HPDE6-E6E7 (cell line): ENCODE results near the gene TBC1D14.

Source experiments
- DNase-seq: peaks from one replicate; pipeline ENCODE4 v3.0.0; 2011; ENCODE audit warnings: missing footprints; ENCODE audit errors: extremely low spot score

TBC1D14 gene

GRCh38 chr4:7042503-7043283 is 133.1 kb downstream of the TBC1D14 start:
- DNase-seq = peak; percentile 99

DNA sequence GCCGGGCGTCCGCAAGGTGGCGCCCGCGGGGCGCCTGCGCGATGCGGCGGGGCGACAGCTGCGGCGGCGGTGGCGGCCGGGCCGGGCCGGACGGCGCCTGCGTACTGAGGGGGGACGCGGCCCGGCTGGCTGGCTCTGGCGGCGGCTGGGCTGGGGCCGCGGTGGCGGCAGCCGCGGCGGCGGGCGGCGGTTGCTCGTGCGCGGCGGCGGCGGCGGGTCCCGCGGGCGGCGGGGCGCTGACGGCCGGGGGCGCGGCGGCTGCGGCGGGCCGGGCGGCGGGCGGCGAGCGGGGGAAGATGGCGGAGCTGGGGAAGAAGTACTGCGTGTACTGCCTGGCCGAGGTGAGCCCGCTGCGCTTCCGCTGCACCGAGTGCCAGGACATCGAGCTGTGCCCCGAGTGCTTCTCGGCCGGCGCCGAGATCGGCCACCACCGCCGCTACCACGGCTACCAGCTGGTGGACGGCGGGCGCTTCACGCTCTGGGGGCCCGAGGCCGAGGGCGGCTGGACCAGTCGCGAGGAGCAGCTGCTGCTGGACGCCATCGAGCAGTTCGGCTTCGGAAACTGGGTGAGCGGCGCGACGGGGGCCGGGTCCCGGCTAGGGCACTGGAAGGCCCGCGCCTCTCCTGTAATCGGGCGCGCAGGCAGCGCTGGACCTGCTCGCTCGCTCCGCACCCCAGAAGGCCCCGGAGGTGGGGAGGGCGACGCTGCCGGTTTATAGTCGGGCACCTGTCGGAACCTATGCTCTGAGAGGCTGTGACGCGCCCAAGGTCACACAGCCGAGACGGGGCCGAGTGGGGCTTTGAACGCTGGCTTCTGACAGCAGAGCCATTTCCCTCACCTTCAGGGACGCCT is 133.9 kb downstream of the TBC1D14 start, which contains the start of gene TADA2B:
Gene TADA2B (plus strand): TSS at position 89 of the 853 bp plus-strand sequence. CDS start 208 bp downstream, at position 297.
- DNase-seq = no peak

GRCh38 chr4:7044137-7044930 is 134.7 kb downstream of the TBC1D14 start:
- DNase-seq = no peak

- DNase-seq = no peak
Observed at GRCh38 chr4:7045553-7045952, 135.9 kb downstream of the TBC1D14 start.

GRCh38 chr4:7045961-7046921 is 136.6 kb downstream of the TBC1D14 start:
- DNase-seq = no peak

GRCh38 chr4:7046971-7047370 is 137.3 kb downstream of the TBC1D14 start:
- no peak for DNase-seq

GRCh38 chr4:7048642-7049041 is 139.0 kb downstream of the TBC1D14 start:
- DNase-seq = no peak

GRCh38 chr4:7049295-7049694 is 139.7 kb downstream of the TBC1D14 start:
- DNase-seq = no peak

DNA sequence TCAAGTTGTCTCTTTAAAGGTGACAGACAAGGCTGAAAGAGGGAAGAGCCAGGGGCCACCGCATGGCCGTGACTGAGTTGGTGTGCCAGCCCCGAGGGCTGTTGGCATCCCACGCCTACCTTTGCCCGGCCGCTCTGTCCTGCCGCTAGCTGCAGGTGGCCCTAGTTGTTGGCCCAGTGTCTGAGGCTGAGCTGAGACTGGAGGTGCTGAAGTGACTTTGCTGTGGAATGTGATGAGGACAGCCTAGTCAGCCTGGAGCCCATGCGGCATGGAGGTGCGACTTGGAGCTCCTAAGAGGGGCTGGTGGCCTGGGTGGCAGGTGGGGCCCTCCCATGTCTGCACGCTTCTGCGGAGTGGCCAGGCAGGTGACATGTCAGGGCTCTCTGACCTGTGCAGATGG is 140.1 kb downstream of the TBC1D14 start:
- no peak for DNase-seq

GRCh38 chr4:7050481-7051143 is 141.0 kb downstream of the TBC1D14 start:
- no peak for DNase-seq

DNA sequence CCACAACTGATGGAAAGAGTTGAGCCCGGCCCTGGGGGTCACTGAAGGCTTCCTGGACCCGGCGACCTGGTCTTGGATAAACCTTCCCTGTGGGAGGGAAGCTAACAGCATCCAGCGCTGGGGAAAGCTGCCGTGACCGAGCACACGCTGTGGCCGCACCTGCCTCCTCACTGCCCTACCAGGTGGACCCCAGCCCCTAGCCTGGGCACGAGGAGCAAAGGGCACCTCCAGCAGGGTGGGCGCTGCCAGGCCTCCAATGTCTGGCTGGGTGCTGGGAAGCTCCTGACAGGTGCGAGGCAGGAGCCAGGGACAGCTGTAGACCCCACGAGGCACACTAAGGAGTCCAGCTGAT is 141.5 kb downstream of the TBC1D14 start:
- DNase-seq = no peak

- no peak for DNase-seq
Observed at GRCh38 chr4:7051905-7052304, 142.3 kb downstream of the TBC1D14 start.

GRCh38 chr4:7052313-7052712 is 142.7 kb downstream of the TBC1D14 start:
- no peak for DNase-seq

DNA sequence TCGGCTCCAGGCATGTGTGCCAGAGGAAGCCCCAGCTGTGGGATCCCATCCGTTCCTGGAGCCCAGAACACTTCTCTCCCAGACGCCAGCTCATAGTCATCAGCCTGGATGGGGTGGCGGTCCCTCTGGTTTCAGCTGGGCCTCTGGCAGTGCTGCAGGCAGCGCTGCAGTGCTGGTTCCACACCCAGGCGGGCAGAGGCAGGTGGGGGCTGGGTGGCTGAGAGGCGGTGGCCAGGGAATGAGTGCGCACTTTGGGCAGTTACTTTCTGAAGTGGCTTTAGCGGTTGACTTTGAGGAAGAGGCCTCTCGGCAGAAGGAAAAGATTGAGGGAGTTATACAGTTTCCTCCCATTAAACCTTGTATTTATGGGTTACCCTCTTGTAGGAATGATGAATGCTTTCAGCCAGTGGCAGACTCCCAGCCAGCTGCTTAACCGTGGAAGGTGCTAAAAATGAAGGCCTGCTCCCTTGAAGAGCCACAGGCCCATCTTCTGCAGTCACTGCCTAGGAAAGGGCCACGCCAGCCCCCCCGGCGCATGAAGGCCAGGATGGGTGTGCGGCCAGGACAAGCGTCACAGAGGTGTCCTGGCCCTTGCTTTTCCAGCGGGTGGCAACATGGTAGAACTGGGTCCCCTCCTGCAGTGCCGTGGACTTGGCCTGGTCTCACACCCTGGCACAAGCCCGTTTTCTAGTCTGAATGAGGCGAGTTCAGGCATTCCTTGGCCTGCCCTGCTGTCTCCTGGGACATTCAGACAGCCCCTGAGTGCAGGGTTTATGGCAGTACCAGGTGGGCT is 143.5 kb downstream of the TBC1D14 start:
- DNase-seq = no peak

DNA sequence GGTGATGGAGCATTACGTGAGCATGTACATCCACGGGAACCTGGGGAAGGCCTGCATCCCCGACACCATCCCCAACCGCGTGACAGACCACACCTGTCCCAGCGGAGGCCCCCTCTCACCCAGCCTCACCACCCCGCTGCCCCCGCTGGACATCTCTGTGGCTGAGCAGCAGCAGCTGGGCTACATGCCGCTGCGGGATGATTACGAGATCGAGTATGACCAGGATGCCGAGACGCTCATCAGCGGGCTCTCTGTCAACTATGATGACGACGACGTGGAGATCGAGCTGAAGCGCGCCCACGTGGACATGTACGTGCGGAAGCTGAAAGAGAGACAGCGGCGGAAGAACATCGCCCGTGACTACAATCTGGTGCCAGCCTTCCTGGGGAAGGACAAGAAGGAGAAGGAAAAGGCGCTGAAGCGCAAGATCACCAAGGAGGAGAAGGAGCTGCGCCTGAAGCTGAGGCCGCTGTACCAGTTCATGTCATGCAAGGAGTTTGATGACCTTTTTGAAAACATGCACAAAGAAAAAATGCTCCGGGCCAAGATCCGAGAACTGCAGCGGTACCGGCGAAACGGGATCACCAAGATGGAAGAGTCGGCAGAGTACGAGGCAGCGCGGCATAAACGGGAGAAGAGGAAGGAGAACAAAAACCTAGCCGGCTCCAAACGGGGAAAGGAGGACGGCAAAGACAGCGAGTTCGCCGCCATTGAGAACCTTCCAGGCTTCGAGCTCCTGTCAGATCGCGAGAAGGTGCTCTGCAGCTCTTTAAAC is 144.7 kb downstream of the TBC1D14 start:
- no peak for DNase-seq

GRCh38 chr4:7055111-7055989 is 145.7 kb downstream of the TBC1D14 start:
- DNase-seq = no peak

- no peak for DNase-seq
Observed at GRCh38 chr4:7055990-7056325, 146.3 kb downstream of the TBC1D14 start.

GRCh38 chr4:7058792-7059191 is 149.2 kb downstream of the TBC1D14 start:
- DNase-seq = no peak
